ENCODE data around the gene CORO2B. TPM values are rescaled to one million over a fixed set of nuclear protein-coding genes. Genes with fewer than 3 reads are reported as not detected.
"Not testable (repeated sequence)": the region's sequence is repeated elsewhere in the genome, so short reads cannot be mapped to it uniquely, and the experiment has no call there.

Gene CORO2B
- total RNA-seq, 4 donors from 2014 or later = 4.7 to 18.8 (median 13.7) TPM

GRCh38 chr15:68739390-68740080 lies 160.7 kb downstream of the CORO2B start:
- DNase-seq (ENCODE audit: low spot score) (no peak), ATAC-seq (ENCODE audit: low FRiP score) (no peak)
- no peak for TF ChIP-seq CTCF (IDR thresholded peaks at IDR 0.05)

GRCh38 chr15:68743256-68743655 lies 164.5 kb downstream of the CORO2B start:
- ATAC-seq (ENCODE audit: low FRiP score) (no peak), DNase-seq (ENCODE audit: low spot score) (no peak)
- no peak for TF ChIP-seq CTCF (IDR thresholded peaks at IDR 0.05)

- DNase-seq (ENCODE audit: low spot score) (no peak), ATAC-seq (ENCODE audit: low FRiP score) (no peak)
- TF ChIP-seq CTCF (IDR thresholded peaks at IDR 0.05) = no peak
Measured at GRCh38 chr15:68749365-68749764, 170.6 kb downstream of the CORO2B start.

- no peak for TF ChIP-seq CTCF (IDR thresholded peaks at IDR 0.05)
- no peak for DNase-seq (ENCODE audit: low spot score)
- ATAC-seq (ENCODE audit: low FRiP score) = no peak
Measured at GRCh38 chr15:68749793-68750192, 171.0 kb downstream of the CORO2B start.

GRCh38 chr15:68751622-68752021 lies 172.8 kb downstream of the CORO2B start:
- TF ChIP-seq CTCF (IDR thresholded peaks at IDR 0.05) = no peak
- no peak for ATAC-seq (ENCODE audit: low FRiP score)
- no peak for DNase-seq (ENCODE audit: low spot score)

GRCh38 chr15:68755731-68756130 lies 176.9 kb downstream of the CORO2B start:
- ATAC-seq (ENCODE audit: low FRiP score) = no peak
- DNase-seq (ENCODE audit: low spot score) = no peak
- no peak for TF ChIP-seq CTCF (IDR thresholded peaks at IDR 0.05)

- not testable (repeated sequence) for ATAC-seq (ENCODE audit: low FRiP score); DNase-seq (ENCODE audit: low spot score)
Measured at GRCh38 chr15:68759982-68760579, 181.3 kb downstream of the CORO2B start.
